Sciatic nerve (tissue), 1 donor: ENCODE results near the gene FECH. TPM values are rescaled to one million over a fixed set of nuclear protein-coding genes. Genes with fewer than 3 reads are reported as not detected.

Experiments
- total RNA-seq: library from RNA; stranded (reverse); fragmentation: NEBNext Ultra II Directional; extraction: Animal tissue kit (Norgen Biotek cat#: 25700); gene quantifications from one replicate; pipeline ENCODE4 v1.2.1, GENCODE V29; 2021
- donor health status: DM: no; HTN: no; CAD: no.

FECH gene
- total RNA-seq, 1 donor from 2014 or later, result 47.0 TPM

Other genes with a start within 250 kb of the FECH start
- not detected for gene ST8SIA3, start 234.1 kb downstream of the FECH start, total RNA-seq
- gene ONECUT2, start 151.3 kb downstream of the FECH start, total RNA-seq, result not detected
- 58.7 TPM for gene NARS1, start 35.1 kb upstream of the FECH start, total RNA-seq
- 10.5 TPM for gene ATP8B1, start 216.6 kb upstream of the FECH start, total RNA-seq